ENCODE measurements around the gene RHBDL1. TPM values are rescaled to one million over a fixed set of nuclear protein-coding genes. Genes with fewer than 3 reads are reported as not detected.
A peak's percentile ranks its signal among the peaks of the same experiment; 100 is the strongest.

The RHBDL1 gene
- total and polyA plus RNA-seq, 9 of the 15 experiments (the other 6 are each of a cell fraction or from before 2014, with no cell fraction given), result 0.03 to 5.6 (median 1.3) TPM; not detected in 1

DNA sequence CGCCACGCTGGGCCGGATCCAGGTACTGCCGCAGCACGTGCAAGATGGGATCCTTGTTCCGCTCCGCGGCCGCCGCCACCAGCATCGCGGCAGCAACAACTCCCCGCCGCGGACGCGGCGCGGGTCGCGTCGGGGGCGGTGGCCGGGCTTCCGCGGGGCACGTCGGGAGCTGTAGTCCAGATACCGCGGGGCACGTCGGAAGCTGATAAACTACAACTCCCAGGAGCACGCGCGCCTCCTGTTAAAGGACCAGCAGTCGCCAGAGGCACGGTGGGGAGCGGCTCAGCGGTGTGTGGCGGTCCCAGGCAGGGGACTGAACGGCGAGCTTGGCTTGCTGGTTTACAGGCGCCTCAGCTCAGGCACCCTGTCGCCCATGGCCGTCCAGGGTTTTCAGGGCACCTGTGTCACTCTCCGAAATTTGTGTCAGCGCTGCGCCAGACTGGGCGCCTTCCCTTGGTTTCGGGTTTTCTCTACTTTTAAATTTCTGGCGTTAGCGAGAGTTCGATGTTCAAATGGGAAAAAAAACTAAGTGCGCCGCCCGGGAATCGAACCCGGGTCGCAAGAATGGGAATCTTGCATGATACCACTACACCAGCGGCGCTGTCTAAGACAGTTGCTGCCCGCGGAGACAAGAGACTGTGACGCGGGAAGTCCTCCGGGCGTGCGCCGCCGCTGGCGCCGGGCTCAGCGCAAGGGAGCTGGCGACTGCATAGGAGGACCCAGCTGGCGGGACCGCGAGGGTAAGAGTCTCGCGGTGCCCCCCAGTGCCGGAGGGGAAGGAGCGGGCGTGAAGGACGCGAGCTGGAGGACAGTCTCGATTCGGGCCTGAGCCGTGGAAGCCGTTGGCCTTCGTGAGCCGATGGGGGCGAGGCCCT, 39.0 kb upstream of the RHBDL1 start, which contains the start of gene METTL26 (continued):
- TF ChIP-seq, protein P1, sequence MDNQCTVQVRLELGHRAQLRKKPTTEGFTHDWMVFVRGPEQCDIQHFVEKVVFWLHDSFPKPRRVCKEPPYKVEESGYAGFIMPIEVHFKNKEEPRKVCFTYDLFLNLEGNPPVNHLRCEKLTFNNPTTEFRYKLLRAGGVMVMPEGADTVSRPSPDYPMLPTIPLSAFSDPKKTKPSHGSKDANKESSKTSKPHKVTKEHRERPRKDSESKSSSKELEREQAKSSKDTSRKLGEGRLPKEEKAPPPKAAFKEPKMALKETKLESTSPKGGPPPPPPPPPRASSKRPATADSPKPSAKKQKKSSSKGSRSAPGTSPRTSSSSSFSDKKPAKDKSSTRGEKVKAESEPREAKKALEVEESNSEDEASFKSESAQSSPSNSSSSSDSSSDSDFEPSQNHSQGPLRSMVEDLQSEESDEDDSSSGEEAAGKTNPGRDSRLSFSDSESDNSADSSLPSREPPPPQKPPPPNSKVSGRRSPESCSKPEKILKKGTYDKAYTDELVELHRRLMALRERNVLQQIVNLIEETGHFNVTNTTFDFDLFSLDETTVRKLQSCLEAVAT (IDR thresholded peaks at IDR 0.05), result no peak
- no peak for TF ChIP-seq ZNF444 (CRISPR knock-in tag; IDR thresholded peaks at IDR 0.05)
- no peak for TF ChIP-seq MBD2 (IDR thresholded peaks at IDR 0.05; ENCODE audit: borderline replicate concordance, low read depth)
- peak; percentile 82 for TF ChIP-seq FOXM1 (IDR thresholded peaks at IDR 0.05; ENCODE audit: low read depth)
- no peak for TF ChIP-seq FOXM1 (CRISPR knock-in tag; IDR thresholded peaks at IDR 0.05; ENCODE audit: low read depth)
- peak; percentile 4 to 44; a peak in 1 of 4 replicates for TF ChIP-seq SRF (CRISPR knock-in tag; IDR thresholded peaks at IDR 0.05)
- TF ChIP-seq, protein P2, sequence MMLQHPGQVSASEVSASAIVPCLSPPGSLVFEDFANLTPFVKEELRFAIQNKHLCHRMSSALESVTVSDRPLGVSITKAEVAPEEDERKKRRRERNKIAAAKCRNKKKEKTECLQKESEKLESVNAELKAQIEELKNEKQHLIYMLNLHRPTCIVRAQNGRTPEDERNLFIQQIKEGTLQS (IDR thresholded peaks at IDR 0.05), result no peak
- TF ChIP-seq, protein P2 (CRISPR knock-in tag; conservative IDR thresholded peaks at IDR 0.05), result peak; percentile 89
- TF ChIP-seq ZNF589 (CRISPR knock-in tag; IDR thresholded peaks at IDR 0.05; ENCODE audit: low read depth), result peak; percentile 83
- TF ChIP-seq, protein P3, sequence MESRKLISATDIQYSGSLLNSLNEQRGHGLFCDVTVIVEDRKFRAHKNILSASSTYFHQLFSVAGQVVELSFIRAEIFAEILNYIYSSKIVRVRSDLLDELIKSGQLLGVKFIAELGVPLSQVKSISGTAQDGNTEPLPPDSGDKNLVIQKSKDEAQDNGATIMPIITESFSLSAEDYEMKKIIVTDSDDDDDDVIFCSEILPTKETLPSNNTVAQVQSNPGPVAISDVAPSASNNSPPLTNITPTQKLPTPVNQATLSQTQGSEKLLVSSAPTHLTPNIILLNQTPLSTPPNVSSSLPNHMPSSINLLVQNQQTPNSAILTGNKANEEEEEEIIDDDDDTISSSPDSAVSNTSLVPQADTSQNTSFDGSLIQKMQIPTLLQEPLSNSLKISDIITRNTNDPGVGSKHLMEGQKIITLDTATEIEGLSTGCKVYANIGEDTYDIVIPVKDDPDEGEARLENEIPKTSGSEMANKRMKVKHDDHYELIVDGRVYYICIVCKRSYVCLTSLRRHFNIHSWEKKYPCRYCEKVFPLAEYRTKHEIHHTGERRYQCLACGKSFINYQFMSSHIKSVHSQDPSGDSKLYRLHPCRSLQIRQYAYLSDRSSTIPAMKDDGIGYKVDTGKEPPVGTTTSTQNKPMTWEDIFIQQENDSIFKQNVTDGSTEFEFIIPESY (CRISPR knock-in tag; IDR thresholded peaks at IDR 0.05), result peak; percentile 43; the same call in 1 of the 2 replicates
- no peak for TF ChIP-seq FOXA3 (CRISPR knock-in tag; conservative IDR thresholded peaks at IDR 0.05 in 1 of 2, IDR thresholded peaks at IDR 0.05 in 1 of 2)
- TF ChIP-seq JUNB (CRISPR knock-in tag; conservative IDR thresholded peaks at IDR 0.05), result no peak
- TF ChIP-seq, protein P4, sequence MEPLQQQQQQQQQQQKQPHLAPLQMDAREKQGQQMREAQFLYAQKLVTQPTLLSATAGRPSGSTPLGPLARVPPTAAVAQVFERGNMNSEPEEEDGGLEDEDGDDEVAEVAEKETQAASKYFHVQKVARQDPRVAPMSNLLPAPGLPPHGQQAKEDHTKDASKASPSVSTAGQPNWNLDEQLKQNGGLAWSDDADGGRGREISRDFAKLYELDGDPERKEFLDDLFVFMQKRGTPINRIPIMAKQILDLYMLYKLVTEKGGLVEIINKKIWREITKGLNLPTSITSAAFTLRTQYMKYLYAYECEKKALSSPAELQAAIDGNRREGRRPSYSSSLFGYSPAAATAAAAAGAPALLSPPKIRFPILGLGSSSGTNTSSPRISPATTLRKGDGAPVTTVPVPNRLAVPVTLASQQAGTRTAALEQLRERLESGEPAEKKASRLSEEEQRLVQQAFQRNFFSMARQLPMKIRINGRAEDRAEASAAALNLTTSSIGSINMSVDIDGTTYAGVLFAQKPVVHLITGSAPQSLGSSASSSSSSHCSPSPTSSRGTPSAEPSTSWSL (CRISPR knock-in tag; IDR thresholded peaks at IDR 0.05; ENCODE audit: borderline replicate concordance), result no peak
- TF ChIP-seq CBX3 (IDR thresholded peaks at IDR 0.05; ENCODE audit: borderline replicate concordance in 1 of 2, low read length in 2 of 2), result peak in 1 of 2 experiments; percentile 49; a peak in 1 of 3 replicates
- no peak for TF ChIP-seq ZKSCAN8 (CRISPR knock-in tag; IDR thresholded peaks at IDR 0.05)
- TF ChIP-seq ZNF436 (CRISPR knock-in tag; IDR thresholded peaks at IDR 0.05), result no peak
- TF ChIP-seq NELFE (IDR thresholded peaks at IDR 0.05; ENCODE audit: insufficient read depth, insufficient read length), result no peak
- no peak for TF ChIP-seq BRCA1 (IDR thresholded peaks at IDR 0.05)
- TF ChIP-seq BRCA1 (CRISPR knock-in tag; IDR thresholded peaks at IDR 0.05), result no peak
- TF ChIP-seq IFI16 (CRISPR knock-in tag; IDR thresholded peaks at IDR 0.05), result no peak
- TF ChIP-seq NCOA2 (IDR thresholded peaks at IDR 0.05; ENCODE audit: partially characterized antibody in 2 of 2), result no peak
- TF ChIP-seq CEBPB (tag; IDR thresholded peaks at IDR 0.05), result no peak

Measured in K562 (cell line).